ENCODE measurements around the gene YEATS2. TPM values are rescaled to one million over a fixed set of nuclear protein-coding genes. Genes with fewer than 3 reads are reported as not detected.

The YEATS2 gene
- polyA plus RNA-seq, 1 experiment: 35.5 TPM

DNA sequence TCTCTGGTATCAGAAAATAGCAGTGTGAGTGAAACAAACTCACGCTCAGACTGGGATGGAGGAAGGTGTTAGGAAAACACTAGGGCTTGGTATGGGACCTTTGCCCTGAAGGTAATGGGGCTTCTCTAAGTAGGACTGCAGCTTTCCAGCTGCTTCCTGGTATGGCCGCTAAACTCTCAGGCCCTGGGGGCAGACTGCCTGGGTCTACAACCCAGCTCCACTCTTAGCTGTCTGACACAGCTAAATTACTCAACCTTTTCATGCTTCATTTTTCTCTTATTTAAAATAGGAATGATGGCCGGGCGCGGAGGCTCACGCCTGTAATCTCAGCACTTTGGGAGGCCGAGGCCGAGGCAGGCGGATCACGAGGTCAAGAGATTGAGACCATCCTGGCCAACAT lies 5.2 kb upstream of the YEATS2 start:
- H3K36me3 ChIP-seq (ENCODE audit: control insufficient read depth, insufficient read depth, low read length): no peaks in the 10 kb centered on the region
- no peaks in the 10 kb centered on the region for H3K27me3 ChIP-seq (ENCODE audit: control insufficient read depth, insufficient read depth, low read length)
- DNase-seq (ENCODE audit: low read depth): no peak
- POLR2A ChIA-PET: no interaction called here
- CTCF ChIA-PET: no interaction called here
- TF ChIP-seq, protein P1, sequence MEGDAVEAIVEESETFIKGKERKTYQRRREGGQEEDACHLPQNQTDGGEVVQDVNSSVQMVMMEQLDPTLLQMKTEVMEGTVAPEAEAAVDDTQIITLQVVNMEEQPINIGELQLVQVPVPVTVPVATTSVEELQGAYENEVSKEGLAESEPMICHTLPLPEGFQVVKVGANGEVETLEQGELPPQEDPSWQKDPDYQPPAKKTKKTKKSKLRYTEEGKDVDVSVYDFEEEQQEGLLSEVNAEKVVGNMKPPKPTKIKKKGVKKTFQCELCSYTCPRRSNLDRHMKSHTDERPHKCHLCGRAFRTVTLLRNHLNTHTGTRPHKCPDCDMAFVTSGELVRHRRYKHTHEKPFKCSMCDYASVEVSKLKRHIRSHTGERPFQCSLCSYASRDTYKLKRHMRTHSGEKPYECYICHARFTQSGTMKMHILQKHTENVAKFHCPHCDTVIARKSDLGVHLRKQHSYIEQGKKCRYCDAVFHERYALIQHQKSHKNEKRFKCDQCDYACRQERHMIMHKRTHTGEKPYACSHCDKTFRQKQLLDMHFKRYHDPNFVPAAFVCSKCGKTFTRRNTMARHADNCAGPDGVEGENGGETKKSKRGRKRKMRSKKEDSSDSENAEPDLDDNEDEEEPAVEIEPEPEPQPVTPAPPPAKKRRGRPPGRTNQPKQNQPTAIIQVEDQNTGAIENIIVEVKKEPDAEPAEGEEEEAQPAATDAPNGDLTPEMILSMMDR (IDR thresholded peaks at IDR 0.05; ENCODE audit: insufficient read depth, low read depth, low read length): no peak
- H3K4me3 ChIP-seq (ENCODE audit: low read depth, low read length): no peak overlapping the region

DNA sequence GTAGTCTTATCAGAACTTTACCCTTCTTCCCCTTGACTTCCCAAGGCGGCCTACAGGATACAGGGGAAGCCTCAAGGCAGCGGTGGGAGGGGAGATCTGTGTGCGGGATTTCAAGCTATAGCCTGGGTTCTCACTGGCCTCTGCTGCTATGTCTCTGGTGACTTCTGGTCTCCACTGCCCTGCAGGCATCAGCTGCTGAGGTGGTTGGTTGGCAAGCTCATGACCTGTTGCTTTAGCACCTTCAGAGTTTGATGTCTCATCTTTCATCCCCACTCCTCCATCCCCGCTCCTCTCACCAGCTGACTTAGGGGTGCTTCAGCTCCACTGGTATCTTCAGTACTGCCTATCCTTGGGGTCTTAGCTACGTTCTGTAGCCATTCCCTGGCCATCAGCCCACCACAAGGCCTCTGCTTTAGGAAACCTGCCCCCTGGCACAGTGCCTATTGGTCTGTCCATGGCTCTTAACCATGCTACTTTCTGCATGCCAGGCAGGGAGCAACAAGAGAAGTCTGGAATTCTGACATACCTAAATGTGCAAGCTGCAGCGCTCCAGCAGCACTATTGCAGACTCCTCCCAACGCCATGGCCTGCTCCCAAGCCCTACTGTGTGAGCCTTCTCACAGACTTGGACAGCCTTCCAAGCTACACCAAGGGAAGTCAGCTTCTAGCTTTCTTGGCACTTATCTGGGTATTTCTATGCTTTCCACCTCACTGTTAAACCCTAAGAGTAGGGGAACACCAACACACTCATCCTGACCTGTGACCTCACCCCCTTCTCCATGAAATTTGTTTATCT lies 1.8 kb upstream of the YEATS2 start:
- TF ChIP-seq, protein P1 (IDR thresholded peaks at IDR 0.05; ENCODE audit: insufficient read depth, low read depth, low read length): no peak
- CTCF ChIA-PET: interaction anchor here (0.6 to 1.5 kb wide), 2 partner anchors 43 to 449 kb away, joined by 3 read pairs; no protein-coding TSS in a partner anchor
- Histone ChIP-seq H3K27me3 (ENCODE audit: control insufficient read depth, insufficient read depth, low read length) (no peaks in the 10 kb centered on the region), H3K36me3 (ENCODE audit: control insufficient read depth, insufficient read depth, low read length) (no peaks in the 10 kb centered on the region), H3K4me3 (ENCODE audit: low read depth, low read length) (no peak overlapping the region)
- POLR2A ChIA-PET: interaction anchor here (0.6 kb wide), 1 partner anchor 126 kb away, joined by 7 read pairs; no protein-coding TSS in a partner anchor
- DNase-seq (ENCODE audit: low read depth): no peak

DNA sequence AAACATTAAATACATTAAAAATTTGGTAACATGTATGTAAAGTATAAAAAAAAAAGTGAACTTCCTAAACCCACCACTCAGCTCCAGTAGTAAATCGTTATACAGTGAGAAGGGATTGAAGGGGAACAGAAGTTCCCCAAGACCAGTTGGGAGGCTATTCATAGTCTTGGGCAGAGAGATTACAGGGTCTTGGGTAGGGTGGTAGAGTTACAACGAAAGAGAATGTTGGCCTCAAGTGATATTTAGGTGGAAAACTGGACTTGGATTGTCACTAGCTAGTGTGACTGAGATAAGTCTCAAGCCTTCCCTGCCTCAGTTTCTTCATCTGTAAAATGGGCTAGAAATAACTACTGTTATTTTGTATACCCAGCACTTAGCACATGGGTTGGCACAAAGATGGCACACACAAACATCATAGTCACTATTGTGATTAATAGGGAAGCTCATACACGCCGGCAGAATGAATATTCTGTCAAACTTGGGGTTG lies 431 bp upstream of the YEATS2 start:
- POLR2A ChIA-PET: interaction anchor here (0.6 kb wide), 1 partner anchor 209 kb away, joined by 3 read pairs; no protein-coding TSS in a partner anchor
- DNase-seq (ENCODE audit: low read depth): no peak
- Histone ChIP-seq H3K4me3 (ENCODE audit: low read depth, low read length) (peak overlapping the region; percentile 97), H3K27me3 (ENCODE audit: control insufficient read depth, insufficient read depth, low read length) (no peaks in the 10 kb centered on the region), H3K36me3 (ENCODE audit: control insufficient read depth, insufficient read depth, low read length) (0 out of 2 replicates have a peak, but pooled peaks cover 1% of the 10 kb centered on the region)
- TF ChIP-seq, protein P1 (IDR thresholded peaks at IDR 0.05; ENCODE audit: insufficient read depth, low read depth, low read length): no peak
- CTCF ChIA-PET: interaction anchor here (0.9 to 1.7 kb wide), 3 partner anchors 40 to 70 kb away, joined by 3 to 4 read pairs (median 3); no protein-coding TSS in a partner anchor

DNA sequence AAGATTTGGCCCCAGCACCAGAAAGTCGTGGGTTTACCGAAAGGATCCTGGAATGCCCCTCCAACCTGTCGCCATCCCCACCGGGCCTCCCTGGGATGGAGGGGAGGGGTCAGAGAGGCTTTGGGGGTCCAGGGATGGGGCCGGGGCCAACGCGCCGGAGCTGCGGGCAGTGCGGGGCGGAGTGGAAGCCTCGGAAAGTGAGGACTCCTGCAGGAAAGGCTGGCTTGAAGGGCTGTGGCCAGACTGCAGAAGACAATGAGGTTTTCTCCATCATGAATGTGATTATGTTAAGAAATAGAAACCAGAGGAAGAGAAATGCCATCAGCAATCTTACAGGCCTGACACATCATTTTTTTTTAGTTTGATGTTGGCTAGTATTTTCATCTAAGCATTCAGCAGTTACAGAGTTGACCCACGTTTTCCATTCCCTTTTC lies 738 bp downstream of the YEATS2 start:
- H3K36me3 ChIP-seq (ENCODE audit: control insufficient read depth, insufficient read depth, low read length): 0 out of 2 replicates have a peak, but pooled peaks cover 2% of the 10 kb centered on the region
- TF ChIP-seq, protein P1 (IDR thresholded peaks at IDR 0.05; ENCODE audit: insufficient read depth, low read depth, low read length): no peak
- H3K27me3 ChIP-seq (ENCODE audit: control insufficient read depth, insufficient read depth, low read length): no peaks in the 10 kb centered on the region
- no peak for DNase-seq (ENCODE audit: low read depth)
- H3K4me3 ChIP-seq (ENCODE audit: low read depth, low read length): peak overlapping the region; percentile 97
- ChIA-PET CTCF (interaction anchor here (1.7 kb wide), 1 partner anchor 69 kb away, joined by 4 read pairs; no protein-coding TSS in a partner anchor), POLR2A (no interaction called here)

DNA sequence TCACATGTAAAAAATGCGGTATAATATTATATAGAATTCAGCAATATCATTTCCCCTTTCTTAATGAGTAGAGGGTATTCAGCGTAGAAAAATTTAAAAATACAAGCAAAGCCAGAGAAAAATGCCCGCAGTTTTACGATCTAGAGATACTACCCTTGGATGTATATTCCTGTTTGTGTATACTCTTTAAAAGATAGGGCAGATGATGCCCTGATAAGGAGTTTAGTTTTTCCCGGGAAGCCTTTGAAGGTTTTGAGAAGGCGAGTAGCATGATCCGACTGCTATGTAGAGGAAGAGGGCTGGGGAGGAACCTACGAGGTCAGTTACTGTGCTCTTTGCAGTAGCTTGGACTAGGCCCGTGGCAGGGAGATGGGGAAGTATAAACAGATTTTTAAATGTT lies 1.2 kb downstream of the YEATS2 start:
- TF ChIP-seq, protein P1 (IDR thresholded peaks at IDR 0.05; ENCODE audit: insufficient read depth, low read depth, low read length): no peak
- ChIA-PET POLR2A (no interaction called here), CTCF (no interaction called here)
- Histone ChIP-seq H3K27me3 (ENCODE audit: control insufficient read depth, insufficient read depth, low read length) (no peaks in the 10 kb centered on the region), H3K4me3 (ENCODE audit: low read depth, low read length) (peak overlapping the region; percentile 97), H3K36me3 (ENCODE audit: control insufficient read depth, insufficient read depth, low read length) (0 out of 2 replicates have a peak, but pooled peaks cover 2% of the 10 kb centered on the region)
- no peak for DNase-seq (ENCODE audit: low read depth)

All from BJ (cell line).